ENCODE data around the gene RMRP.

The RMRP gene

DNA sequence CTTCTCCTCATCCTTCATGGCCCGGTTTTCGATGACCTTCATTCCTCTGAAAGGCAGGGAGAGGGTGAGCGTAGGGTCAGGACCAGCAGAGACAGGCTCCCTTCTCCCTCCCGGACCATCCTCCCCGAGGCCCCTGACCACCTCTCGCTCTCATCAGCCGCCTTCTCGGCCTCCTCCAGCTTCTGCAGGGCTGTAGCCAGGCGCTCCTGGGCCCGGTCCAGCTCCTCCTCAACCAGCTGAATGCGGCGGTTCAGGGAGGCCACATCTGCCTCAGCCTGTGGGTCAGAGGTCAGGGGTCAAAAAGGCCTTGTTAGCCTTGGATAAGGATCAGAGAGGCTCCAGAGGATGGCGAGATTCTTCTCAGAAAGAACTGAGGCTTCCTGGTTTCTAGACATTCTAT, 27.7 kb upstream of the RMRP start:
- POLR2A ChIA-PET, result no interaction called here
- no peak overlapping the region for H3K27ac ChIP-seq (ENCODE audit: extremely low read depth, low read depth, low read length)
- H3K36me3 ChIP-seq (ENCODE audit: control insufficient read depth in 2 of 2, insufficient read depth in 1 of 2, low read length in 2 of 2), result peaks cover 0 to 32% of the 10 kb centered on the region in 2 experiments; a peak in 1 of 3 replicates
- H3K9me3 ChIP-seq (ENCODE audit: control insufficient read depth, insufficient read depth, low read depth, low read length), result no peaks in the 10 kb centered on the region
- H3K4me1 ChIP-seq (ENCODE audit: control insufficient read depth, insufficient read depth, low read length), result peaks cover 3% of the 10 kb centered on the region; the same call in 1 of the 2 replicates
- no peak overlapping the region for H3K4me3 ChIP-seq (ENCODE audit: low read depth, low read length)
- CTCF ChIA-PET, result interaction anchor here (0.6 to 1.3 kb wide), 3 partner anchors 15 to 82 kb away, joined by 3 to 5 read pairs (median 5); partner anchors contain the start of genes CCDC107 and RMRP
- TF ChIP-seq ZNF423 (tag by site-specific recombination; IDR thresholded peaks at IDR 0.05), result no peak
- TF ChIP-seq FEZF1 (tag by site-specific recombination; IDR thresholded peaks at IDR 0.05), result no peak
- TF ChIP-seq KLF7 (tag by site-specific recombination; IDR thresholded peaks at IDR 0.05; ENCODE audit: borderline replicate concordance), result no peak
- TF ChIP-seq ZNF214 (tag by site-specific recombination; IDR thresholded peaks at IDR 0.05; ENCODE audit: borderline replicate concordance), result no peak
- no peak for TF ChIP-seq ZNF707 (tag by site-specific recombination; IDR thresholded peaks at IDR 0.05)
- no peak for TF ChIP-seq SETDB1 (IDR thresholded peaks at IDR 0.05; ENCODE audit: insufficient read length, low read length)
- TF ChIP-seq ZNF792 (tag by site-specific recombination; IDR thresholded peaks at IDR 0.05), result no peak
- no peak for TF ChIP-seq GLI4 (tag by site-specific recombination; IDR thresholded peaks at IDR 0.05)
- TF ChIP-seq ZNF266 (tag by site-specific recombination; IDR thresholded peaks at IDR 0.05; ENCODE audit: low read depth), result no peak
- no peak for TF ChIP-seq ZFP41 (tag by site-specific recombination; IDR thresholded peaks at IDR 0.05; ENCODE audit: borderline replicate concordance)
- TF ChIP-seq, protein P1, sequence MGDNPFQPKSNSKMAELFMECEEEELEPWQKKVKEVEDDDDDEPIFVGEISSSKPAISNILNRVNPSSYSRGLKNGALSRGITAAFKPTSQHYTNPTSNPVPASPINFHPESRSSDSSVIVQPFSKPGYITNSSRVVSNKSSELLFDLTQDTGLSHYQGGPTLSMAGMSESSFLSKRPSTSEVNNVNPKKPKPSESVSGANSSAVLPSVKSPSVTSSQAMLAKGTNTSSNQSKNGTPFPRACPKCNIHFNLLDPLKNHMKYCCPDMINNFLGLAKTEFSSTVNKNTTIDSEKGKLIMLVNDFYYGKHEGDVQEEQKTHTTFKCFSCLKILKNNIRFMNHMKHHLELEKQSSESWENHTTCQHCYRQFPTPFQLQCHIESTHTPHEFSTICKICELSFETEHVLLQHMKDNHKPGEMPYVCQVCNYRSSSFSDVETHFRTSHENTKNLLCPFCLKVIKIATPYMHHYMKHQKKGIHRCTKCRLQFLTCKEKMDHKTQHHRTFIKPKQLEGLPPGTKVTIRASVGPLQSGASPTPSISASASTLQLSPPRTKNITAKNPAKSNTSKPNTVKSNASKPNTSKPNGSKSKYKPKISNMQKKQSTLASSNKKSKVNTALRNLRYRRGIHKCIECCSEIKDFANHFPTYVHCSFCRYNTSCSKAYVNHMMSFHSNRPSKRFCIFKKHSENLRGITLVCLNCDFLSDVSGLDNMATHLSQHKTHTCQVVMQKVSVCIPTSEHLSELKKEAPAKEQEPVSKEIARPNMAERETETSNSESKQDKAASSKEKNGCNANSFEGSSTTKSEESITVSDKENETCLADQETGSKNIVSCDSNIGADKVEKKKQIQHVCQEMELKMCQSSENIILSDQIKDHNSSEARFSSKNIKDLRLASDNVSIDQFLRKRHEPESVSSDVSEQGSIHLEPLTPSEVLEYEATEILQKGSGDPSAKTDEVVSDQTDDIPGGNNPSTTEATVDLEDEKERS (tag by site-specific recombination; IDR thresholded peaks at IDR 0.05), result no peak
- TF ChIP-seq GFI1B (tag by site-specific recombination; IDR thresholded peaks at IDR 0.05), result no peak
- TF ChIP-seq ZNF529 (tag by site-specific recombination; IDR thresholded peaks at IDR 0.05; ENCODE audit: insufficient replicate concordance), result no peak
- no peak for TF ChIP-seq GLI2 (tag by site-specific recombination; IDR thresholded peaks at IDR 0.05; ENCODE audit: borderline replicate concordance, low read depth)
- no peak for TF ChIP-seq ZNF18 (tag by site-specific recombination; IDR thresholded peaks at IDR 0.05)
- TF ChIP-seq ZNF658 (tag by site-specific recombination; IDR thresholded peaks at IDR 0.05), result no peak
- TF ChIP-seq, protein P2, sequence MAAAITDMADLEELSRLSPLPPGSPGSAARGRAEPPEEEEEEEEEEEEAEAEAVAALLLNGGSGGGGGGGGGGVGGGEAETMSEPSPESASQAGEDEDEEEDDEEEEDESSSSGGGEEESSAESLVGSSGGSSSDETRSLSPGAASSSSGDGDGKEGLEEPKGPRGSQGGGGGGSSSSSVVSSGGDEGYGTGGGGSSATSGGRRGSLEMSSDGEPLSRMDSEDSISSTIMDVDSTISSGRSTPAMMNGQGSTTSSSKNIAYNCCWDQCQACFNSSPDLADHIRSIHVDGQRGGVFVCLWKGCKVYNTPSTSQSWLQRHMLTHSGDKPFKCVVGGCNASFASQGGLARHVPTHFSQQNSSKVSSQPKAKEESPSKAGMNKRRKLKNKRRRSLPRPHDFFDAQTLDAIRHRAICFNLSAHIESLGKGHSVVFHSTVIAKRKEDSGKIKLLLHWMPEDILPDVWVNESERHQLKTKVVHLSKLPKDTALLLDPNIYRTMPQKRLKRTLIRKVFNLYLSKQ (tag by site-specific recombination; IDR thresholded peaks at IDR 0.05; ENCODE audit: borderline replicate concordance), result no peak

- peaks cover 0 to 32% of the 10 kb centered on the region in 2 experiments; a peak in 1 of 3 replicates for H3K36me3 ChIP-seq (ENCODE audit: control insufficient read depth in 2 of 2, insufficient read depth in 1 of 2, low read length in 2 of 2)
- POLR2A ChIA-PET, result interaction anchor here (1.1 kb wide), 1 partner anchor 12 kb away, joined by 4 read pairs; no protein-coding TSS in a partner anchor
- TF ChIP-seq YY2 (tag by site-specific recombination; IDR thresholded peaks at IDR 0.05) (no peak), GLI2 (tag by site-specific recombination; IDR thresholded peaks at IDR 0.05; ENCODE audit: borderline replicate concordance, low read depth) (no peak), HOXD13 (CRISPR knock-in tag; IDR thresholded peaks at IDR 0.05; ENCODE audit: borderline replicate concordance) (no peak), ZNF114 (tag by site-specific recombination; IDR thresholded peaks at IDR 0.05) (no peak), ZNF560 (tag by site-specific recombination; IDR thresholded peaks at IDR 0.05; ENCODE audit: borderline replicate concordance) (no peak), ZNF513 (tag by site-specific recombination; IDR thresholded peaks at IDR 0.05) (no peak)
- TF ChIP-seq, protein P3, sequence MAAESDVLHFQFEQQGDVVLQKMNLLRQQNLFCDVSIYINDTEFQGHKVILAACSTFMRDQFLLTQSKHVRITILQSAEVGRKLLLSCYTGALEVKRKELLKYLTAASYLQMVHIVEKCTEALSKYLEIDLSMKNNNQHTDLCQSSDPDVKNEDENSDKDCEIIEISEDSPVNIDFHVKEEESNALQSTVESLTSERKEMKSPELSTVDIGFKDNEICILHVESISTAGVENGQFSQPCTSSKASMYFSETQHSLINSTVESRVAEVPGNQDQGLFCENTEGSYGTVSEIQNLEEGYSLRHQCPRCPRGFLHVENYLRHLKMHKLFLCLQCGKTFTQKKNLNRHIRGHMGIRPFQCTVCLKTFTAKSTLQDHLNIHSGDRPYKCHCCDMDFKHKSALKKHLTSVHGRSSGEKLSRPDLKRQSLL (tag by site-specific recombination; IDR thresholded peaks at IDR 0.05), result no peak
- TF ChIP-seq, protein P4, sequence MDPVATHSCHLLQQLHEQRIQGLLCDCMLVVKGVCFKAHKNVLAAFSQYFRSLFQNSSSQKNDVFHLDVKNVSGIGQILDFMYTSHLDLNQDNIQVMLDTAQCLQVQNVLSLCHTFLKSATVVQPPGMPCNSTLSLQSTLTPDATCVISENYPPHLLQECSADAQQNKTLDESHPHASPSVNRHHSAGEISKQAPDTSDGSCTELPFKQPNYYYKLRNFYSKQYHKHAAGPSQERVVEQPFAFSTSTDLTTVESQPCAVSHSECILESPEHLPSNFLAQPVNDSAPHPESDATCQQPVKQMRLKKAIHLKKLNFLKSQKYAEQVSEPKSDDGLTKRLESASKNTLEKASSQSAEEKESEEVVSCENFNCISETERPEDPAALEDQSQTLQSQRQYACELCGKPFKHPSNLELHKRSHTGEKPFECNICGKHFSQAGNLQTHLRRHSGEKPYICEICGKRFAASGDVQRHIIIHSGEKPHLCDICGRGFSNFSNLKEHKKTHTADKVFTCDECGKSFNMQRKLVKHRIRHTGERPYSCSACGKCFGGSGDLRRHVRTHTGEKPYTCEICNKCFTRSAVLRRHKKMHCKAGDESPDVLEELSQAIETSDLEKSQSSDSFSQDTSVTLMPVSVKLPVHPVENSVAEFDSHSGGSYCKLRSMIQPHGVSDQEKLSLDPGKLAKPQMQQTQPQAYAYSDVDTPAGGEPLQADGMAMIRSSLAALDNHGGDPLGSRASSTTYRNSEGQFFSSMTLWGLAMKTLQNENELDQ (tag by site-specific recombination; IDR thresholded peaks at IDR 0.05; ENCODE audit: low read depth), result no peak
Measured at GRCh38 chr9:35684921-35685320, 27.1 kb upstream of the RMRP start.

More at GRCh38 chr9:35684921-35685320, 27.1 kb upstream of the RMRP start:
- no peak overlapping the region for H3K27ac ChIP-seq (ENCODE audit: extremely low read depth, low read depth, low read length)
- peaks cover 3% of the 10 kb centered on the region; the same call in 1 of the 2 replicates for H3K4me1 ChIP-seq (ENCODE audit: control insufficient read depth, insufficient read depth, low read length)
- no peaks in the 10 kb centered on the region for H3K9me3 ChIP-seq (ENCODE audit: control insufficient read depth, insufficient read depth, low read depth, low read length)
- H3K4me3 ChIP-seq (ENCODE audit: low read depth, low read length), result no peak overlapping the region
- CTCF ChIA-PET, result interaction anchor here (0.6 to 2.3 kb wide), 2 partner anchors 12 to 16 kb away, joined by 3 to 14 read pairs; no protein-coding TSS in a partner anchor

Measured in HEK293 (cell line).